Esophagus squamous epithelium (tissue), 4 donors: ENCODE data around the gene PTPRT.

Experiments used
- CTCF ChIP-seq, 6 experiments: fragments of 450-650 bp in 4 of 6; fragments of 200-600 bp in 2 of 6; sonication (generic) in 2 of 6; IDR thresholded peaks; one replicate each; pipeline ENCODE4 v1.5.1; 2016 to 2019; ENCODE audit warnings: antibody characterized with exemption in 6 of 6, mild to moderate bottlenecking in 4 of 6, moderate library complexity in 4 of 6
- POLR2A ChIP-seq, 4 donors: fragments of 450-650 bp; IDR thresholded peaks; one replicate each; pipeline ENCODE4 v1.6.1; 2017; ENCODE audit warnings: antibody characterized with exemption in 4 of 4, mild to moderate bottlenecking in 4 of 4, moderate library complexity in 3 of 4

DNA sequence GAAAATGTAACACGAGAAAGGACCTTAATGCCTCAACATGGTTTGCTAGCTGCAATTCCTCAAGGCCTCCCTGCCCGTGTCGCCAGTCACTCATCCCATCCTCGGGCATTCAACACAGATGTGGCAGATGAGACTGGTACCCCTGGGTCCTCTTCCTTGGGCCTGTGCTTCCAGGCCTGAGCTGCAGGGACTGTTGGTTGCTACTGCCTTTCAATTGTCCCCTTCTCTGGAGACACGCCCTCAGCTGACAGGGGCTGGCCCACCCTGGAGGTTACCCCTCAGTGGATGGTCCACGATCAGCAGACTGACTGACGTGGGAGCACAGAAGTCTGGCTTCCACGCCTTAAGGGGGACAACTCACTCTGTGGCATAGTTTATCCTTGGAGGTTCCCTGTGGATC, 1076.5 kb downstream of the PTPRT start:
- TF ChIP-seq CTCF (IDR thresholded peaks at IDR 0.05) (no peak), POLR2A (IDR thresholded peaks at IDR 0.05) (no peak)
